Measurements from ENCODE around the gene RSPH6A.

Gene RSPH6A

GRCh38 chr19:45814851-45815480, at the start of gene RSPH6A:
RSPH6A (minus strand) TSS chr19:45815308; CDS start chr19:45815176, 132 bp downstream.
- DNase-seq, result no peak

GRCh38 chr19:45864629-45865082, 49.5 kb upstream of the RSPH6A start:
- no peak for DNase-seq

GRCh38 chr19:45863840-45864628, 48.9 kb upstream of the RSPH6A start, which contains the start of gene FOXA3:
FOXA3 (plus strand) TSS chr19:45864326; CDS start chr19:45864457, 131 bp downstream.
- peak; percentile 38 for DNase-seq

- no peak for DNase-seq
Measured at GRCh38 chr19:45863335-45863839, 48.3 kb upstream of the RSPH6A start.

GRCh38 chr19:45862564-45863334, 47.6 kb upstream of the RSPH6A start, which contains the start of gene SYMPK:
SYMPK (minus strand) TSS chr19:45863147; CDS start chr19:45854495, 8,652 bp downstream.
- peak; percentile 93 for DNase-seq

- no peak for DNase-seq
Measured at GRCh38 chr19:45862271-45862563, 47.1 kb upstream of the RSPH6A start.

GRCh38 chr19:45860359-45861259, 45.5 kb upstream of the RSPH6A start:
- DNase-seq, result no peak

- no peak for DNase-seq
Measured at GRCh38 chr19:45854167-45854778, 39.2 kb upstream of the RSPH6A start.

- no peak for DNase-seq
Measured at GRCh38 chr19:45852983-45853382, 37.9 kb upstream of the RSPH6A start.

GRCh38 chr19:45852145-45852750, 37.1 kb upstream of the RSPH6A start:
- DNase-seq, result no peak

- no peak for DNase-seq
Measured at GRCh38 chr19:45848922-45849321, 33.8 kb upstream of the RSPH6A start.

GRCh38 chr19:45847663-45848062, 32.6 kb upstream of the RSPH6A start:
- no peak for DNase-seq

GRCh38 chr19:45842198-45842597, 27.1 kb upstream of the RSPH6A start:
- DNase-seq, result no peak

GRCh38 chr19:45834970-45835369, 19.9 kb upstream of the RSPH6A start:
- no peak for DNase-seq

GRCh38 chr19:45828945-45829344, 13.8 kb upstream of the RSPH6A start:
- DNase-seq, result no peak

- no peak for DNase-seq
Measured at GRCh38 chr19:45828523-45828922, 13.4 kb upstream of the RSPH6A start.

GRCh38 chr19:45827459-45828093, 12.5 kb upstream of the RSPH6A start:
- no peak for DNase-seq

- no peak for DNase-seq
Measured at GRCh38 chr19:45826934-45827333, 11.8 kb upstream of the RSPH6A start.

- no peak for DNase-seq
Measured at GRCh38 chr19:45825917-45826893, 11.1 kb upstream of the RSPH6A start.

- no peak for DNase-seq
Measured at GRCh38 chr19:45825263-45825605, 10.1 kb upstream of the RSPH6A start.

Data from SHP77 treated with DMSO at 0.1 percent for 48 hours (cell line).